OCI-M1 (cell line): ENCODE data around the gene ZNF668.
"Not testable (repeated sequence)": the region's sequence is repeated elsewhere in the genome, so short reads cannot be mapped to it uniquely, and the experiment has no call there.

ENCODE experiments used
- DNase-seq: peaks from one replicate; lab custom pipeline; 2025; lab: John Stamatoyannopoulos, UW

ZNF668 gene

GRCh38 chr16:31055613-31056012 lies 18.4 kb downstream of the ZNF668 start:
- no peak for DNase-seq

GRCh38 chr16:31052114-31052513 lies 21.9 kb downstream of the ZNF668 start:
- DNase-seq, result peak; percentile 58

GRCh38 chr16:31050280-31051030 lies 23.6 kb downstream of the ZNF668 start:
- DNase-seq, result no peak

- DNase-seq, result no peak
Observed at GRCh38 chr16:31043898-31044481, 30.1 kb downstream of the ZNF668 start.

- DNase-seq, result no peak
Observed at GRCh38 chr16:31043352-31043751, 30.7 kb downstream of the ZNF668 start.

GRCh38 chr16:31042866-31043265 lies 31.2 kb downstream of the ZNF668 start:
- DNase-seq, result no peak

- DNase-seq, result no peak
Observed at GRCh38 chr16:31038993-31039392, 35.0 kb downstream of the ZNF668 start.

- peak; percentile 35 for DNase-seq
Observed at GRCh38 chr16:31036691-31037090, 37.3 kb downstream of the ZNF668 start.

- peak; percentile 91 for DNase-seq
Observed at GRCh38 chr16:31033709-31034492, 40.1 kb downstream of the ZNF668 start.

GRCh38 chr16:31032736-31033708 lies 41.0 kb downstream of the ZNF668 start, which contains the start of gene STX4:
Gene STX4 (plus strand): TSS chr16:31033558. CDS start chr16:31033806, 248 bp downstream.
- peak; percentile 98 for DNase-seq

- DNase-seq, result no peak
Observed at GRCh38 chr16:31031276-31031675, 42.8 kb downstream of the ZNF668 start.

GRCh38 chr16:31029272-31029671 lies 44.8 kb downstream of the ZNF668 start:
- no peak for DNase-seq

- DNase-seq, result no peak
Observed at GRCh38 chr16:31025339-31025738, 48.7 kb downstream of the ZNF668 start.

- no peak for DNase-seq
Observed at GRCh38 chr16:31023627-31024226, 50.3 kb downstream of the ZNF668 start.

GRCh38 chr16:31023252-31023602 lies 50.8 kb downstream of the ZNF668 start:
- DNase-seq, result no peak

- peak; percentile 88 for DNase-seq
Observed at GRCh38 chr16:31022544-31023251, 51.3 kb downstream of the ZNF668 start.

GRCh38 chr16:31020536-31020935 lies 53.5 kb downstream of the ZNF668 start:
- DNase-seq, result no peak

- DNase-seq, result not testable (repeated sequence)
Observed at GRCh38 chr16:31017756-31018155, 56.3 kb downstream of the ZNF668 start.

- peak; percentile 36 for DNase-seq
Observed at GRCh38 chr16:31016018-31016417, 58.0 kb downstream of the ZNF668 start.

- DNase-seq, result not testable (repeated sequence)
Observed at GRCh38 chr16:31013292-31013691, 60.7 kb downstream of the ZNF668 start.

GRCh38 chr16:31011815-31012214 lies 62.2 kb downstream of the ZNF668 start:
- not testable (repeated sequence) for DNase-seq
